Activated CD8-positive, alpha-beta T cell treated with anti-CD3 and anti-CD28 coated beads for 36 hours (primary cell): ENCODE measurements around the gene CELF2. TPM values are rescaled to one million over a fixed set of nuclear protein-coding genes. Genes with fewer than 3 reads are reported as not detected.
A peak's percentile ranks its signal among the peaks of the same experiment; 100 is the strongest.

ENCODE experiments used
- ATAC-seq: fragments of 200-7000 bp; cut with Tn5 transposase; one replicate; pipeline ENCODE4 v1.10.0; 2021; ENCODE audit warnings: mild to moderate bottlenecking, moderate library complexity
- CTCF ChIA-PET: fragments of 350-600 bp; sonication (Branson Sonifier 250); formaldehyde crosslinking; loops from one replicate; lab custom pipeline; 2021; ENCODE audit warnings: antibody characterized with exemption; lab: Charles Lee
- POLR2A ChIA-PET: fragments of 350-600 bp; sonication (Branson Sonifier 250); formaldehyde crosslinking; loops from one replicate; lab custom pipeline; 2021; ENCODE audit warnings: antibody characterized with exemption; lab: Charles Lee
- DNase-seq: peaks from one replicate; pipeline ENCODE4 v3.0.0-alpha.2; 2020
- H3K27ac Mint-ChIP-seq: one replicate; pipeline ENCODE4 v1.8.0; 2021; ENCODE audit warnings: mild to moderate bottlenecking, mixed read lengths
- H3K27me3 Mint-ChIP-seq: one replicate; pipeline ENCODE4 v1.8.0; 2021; ENCODE audit warnings: mixed read lengths
- H3K36me3 Mint-ChIP-seq: one replicate; pipeline ENCODE4 v1.8.0; 2021; ENCODE audit warnings: low read depth, mixed read lengths
- H3K4me1 Mint-ChIP-seq: one replicate; pipeline ENCODE4 v1.8.0; 2021; ENCODE audit warnings: low read depth, mixed read lengths
- H3K4me3 Mint-ChIP-seq: one replicate; pipeline ENCODE4 v1.8.0; 2021; ENCODE audit warnings: mild to moderate bottlenecking, moderate library complexity, mixed read lengths
- H3K9me3 Mint-ChIP-seq: one replicate; pipeline ENCODE4 v1.8.0; 2021; ENCODE audit warnings: mixed read lengths
- CTCF ChIP-seq: fragments of 200-600 bp; IDR thresholded peaks from one replicate; pipeline ENCODE4 v1.8.0; 2022; ENCODE audit warnings: antibody characterized with exemption, mild to moderate bottlenecking
- intact Hi-C: fragments of 100-400 bp; cut with micrococcal nuclease; formaldehyde crosslinking; loops from one replicate; pipeline ENCODE4 v1.10.0; 2022
- total RNA-seq, 2 experiments: library from RNA; stranded (reverse); gene quantifications; one replicate each; pipeline ENCODE4 v1.2.3, GENCODE V29; 2021

The CELF2 gene
- total RNA-seq, 2 experiments from 2014 or later = 132 to 133 TPM

- Mint-ChIP-seq H3K4me1 (peaks cover 41% of the 10 kb centered on the region), H3K27me3 (no peaks in the 10 kb centered on the region), H3K36me3 (peaks cover 46% of the 10 kb centered on the region), H3K9me3 (no peaks in the 10 kb centered on the region), H3K27ac (peak overlapping the region; percentile 80), H3K4me3 (no peak overlapping the region)
- DNase-seq = no peak
- ATAC-seq = no peak
- TF ChIP-seq CTCF = no peak
- ChIA-PET CTCF (no interaction called here), POLR2A (interaction anchor here (0.9 kb wide), 1 partner anchor 55 kb away, joined by 3 read pairs; no protein-coding TSS in a partner anchor)
- intact Hi-C loops = no loop called here
Observed at GRCh38 chr10:11250304-11250703, 232.6 kb downstream of the CELF2 start.

GRCh38 chr10:11252887-11253286 is 235.2 kb downstream of the CELF2 start:
- ChIA-PET POLR2A (interaction anchor here (0.9 kb wide), 1 partner anchor 141 kb away, joined by 3 read pairs; no protein-coding TSS in a partner anchor), CTCF (interaction anchor here (1.2 to 1.3 kb wide), 2 partner anchors 10 to 88 kb away, joined by 3 read pairs; no protein-coding TSS in a partner anchor)
- H3K9me3 Mint-ChIP-seq = no peaks in the 10 kb centered on the region
- H3K27ac Mint-ChIP-seq = peak overlapping the region; percentile 67
- no peak for ATAC-seq
- DNase-seq = no peak
- intact Hi-C loops = no loop called here
- peaks cover 62% of the 10 kb centered on the region for H3K4me1 Mint-ChIP-seq
- no peak overlapping the region for H3K4me3 Mint-ChIP-seq
- TF ChIP-seq CTCF = no peak
- no peaks in the 10 kb centered on the region for H3K27me3 Mint-ChIP-seq
- peaks cover 67% of the 10 kb centered on the region for H3K36me3 Mint-ChIP-seq

- ATAC-seq (no peak), DNase-seq (no peak)
- Mint-ChIP-seq H3K27me3 (no peaks in the 10 kb centered on the region), H3K9me3 (no peaks in the 10 kb centered on the region), H3K4me1 (peaks cover 64% of the 10 kb centered on the region), H3K27ac (peak overlapping the region; percentile 67), H3K4me3 (no peak overlapping the region), H3K36me3 (peaks cover 73% of the 10 kb centered on the region)
- TF ChIP-seq CTCF = no peak
- intact Hi-C loops = no loop called here
- ChIA-PET POLR2A (no interaction called here), CTCF (interaction anchor here (1.3 kb wide), 1 partner anchor 11 kb away, joined by 3 read pairs; no protein-coding TSS in a partner anchor)
Observed at GRCh38 chr10:11253385-11254002, 235.8 kb downstream of the CELF2 start.

GRCh38 chr10:11255156-11255555 is 237.5 kb downstream of the CELF2 start:
- ChIA-PET POLR2A (interaction anchor here (0.9 kb wide), 1 partner anchor 19 kb away, joined by 3 read pairs; no protein-coding TSS in a partner anchor), CTCF (no interaction called here)
- ATAC-seq (no peak), DNase-seq (no peak)
- TF ChIP-seq CTCF = no peak
- Mint-ChIP-seq H3K4me1 (peaks cover 62% of the 10 kb centered on the region), H3K4me3 (no peak overlapping the region), H3K27me3 (no peaks in the 10 kb centered on the region), H3K36me3 (peaks cover 73% of the 10 kb centered on the region), H3K27ac (peak overlapping the region; percentile 77), H3K9me3 (no peaks in the 10 kb centered on the region)
- intact Hi-C loops = no loop called here

GRCh38 chr10:11255796-11256444 is 238.2 kb downstream of the CELF2 start:
- Mint-ChIP-seq H3K36me3 (peaks cover 73% of the 10 kb centered on the region), H3K9me3 (no peaks in the 10 kb centered on the region), H3K27ac (peak overlapping the region; percentile 77), H3K27me3 (no peaks in the 10 kb centered on the region), H3K4me3 (no peak overlapping the region), H3K4me1 (peaks cover 60% of the 10 kb centered on the region)
- CTCF ChIA-PET = interaction anchor here (1.7 kb wide), 1 partner anchor 15 kb away, joined by 6 read pairs; no protein-coding TSS in a partner anchor
- POLR2A ChIA-PET = no interaction called here
- intact Hi-C loops = no loop called here
- ATAC-seq = no peak
- DNase-seq = no peak
- TF ChIP-seq CTCF = no peak
